Transverse colon (tissue), 4 donors: ENCODE results near the gene TNS1. TPM values are rescaled to one million over a fixed set of nuclear protein-coding genes. Genes with fewer than 3 reads are reported as not detected.

Source experiments
- DNase-seq: peaks from one replicate; pipeline ENCODE4 v3.0.0-alpha.2; 2019
- H3K27ac ChIP-seq, 4 donors: fragments of 200-600 bp; sonication (generic); 2 replicates each; pipeline ENCODE4 v1.5.1; 2016 to 2018; ENCODE audit warnings: inconsistent platforms in 4 of 4
- H3K27me3 ChIP-seq: fragments of 200-600 bp; sonication (generic); 2 replicates; pipeline ENCODE4 v1.5.1; 2017; ENCODE audit warnings: inconsistent platforms
- H3K36me3 ChIP-seq, 4 donors: fragments of 200-600 bp; sonication (generic); 2 replicates each; pipeline ENCODE4 v1.5.1; 2017 to 2019; ENCODE audit warnings: inconsistent platforms in 4 of 4
- H3K4me1 ChIP-seq, 4 donors: fragments of 200-600 bp; sonication (generic); 2 replicates each; pipeline ENCODE4 v1.5.1; 2017 to 2020; ENCODE audit warnings: inconsistent platforms in 4 of 4
- H3K4me3 ChIP-seq, 4 donors: fragments of 200-600 bp; sonication (generic); 1 replicate in 1 of 4; 2 replicates in 3 of 4; pipeline versions ENCODE4 v1.5.1 to v1.6.1; 2017 to 2019; ENCODE audit warnings: inconsistent platforms in 4 of 4
- H3K9me3 ChIP-seq, 2 donors: fragments of 200-600 bp; sonication (generic); 2 replicates each; pipeline ENCODE4 v1.5.1; 2017 to 2019; ENCODE audit warnings: inconsistent platforms in 2 of 2
- EP300 ChIP-seq: sonication (generic); formaldehyde crosslinking; IDR thresholded peaks from one replicate; pipeline ENCODE4 v1.6.1; 2017; ENCODE audit warnings: antibody characterized with exemption, low read depth
- POLR2A ChIP-seq: fragments of 450-650 bp; IDR thresholded peaks from one replicate; pipeline ENCODE4 v1.6.1; 2016; ENCODE audit warnings: antibody characterized with exemption, mild to moderate bottlenecking, moderate library complexity
- POLR2AphosphoS5 ChIP-seq, 3 donors: sonication (generic); formaldehyde crosslinking; IDR thresholded peaks; one replicate each; pipeline ENCODE4 v1.6.1; 2016; ENCODE audit warnings: antibody characterized with exemption in 3 of 3
- WGBS, 2 donors: methylation state at CpG; one replicate each; pipeline ENCODE4 v1.1.5; 2018; ENCODE audit warnings: low coverage in 1 of 2; 5-methylcytosine and 5-hydroxymethylcytosine counted together
- in situ Hi-C, 4 donors: fragments of 200-750 bp; cut with MboI; loops; one replicate each; pipeline versions ENCODE4 v1.15.0 to v1.15.1; 2017; ENCODE audit warnings: low sequenced_read_pairs in 3 of 4, low pct_ligation_motif_present in 1 of 4, low pct_unique_long_range_greater_than_20kb in 1 of 4
- intact Hi-C: fragments of 100-400 bp; cut with DNase I; formaldehyde crosslinking; loops from one replicate; pipeline ENCODE4 v1.15.1; 2023; ENCODE audit warnings: low total_unique reads
- total RNA-seq, 4 donors: library from RNA; depleted of rRNA; stranded (reverse); fragments of >200 nt; gene quantifications; one replicate each; pipeline ENCODE4 v1.1.0, GENCODE V29; 2016
- TF ChIP-seq, protein P1 (sequence below), 5 experiments: fragments of 200-600 bp in 3 of 5; fragments of 450-650 bp in 2 of 5; sonication (generic) in 3 of 5; IDR thresholded peaks; 1 replicate in 2 of 5; 2 replicates in 3 of 5; pipeline ENCODE4 v1.5.1; 2016 to 2017; ENCODE audit warnings: antibody characterized with exemption in 5 of 5, inconsistent platforms in 3 of 5, mild to moderate bottlenecking in 2 of 5, moderate library complexity in 1 of 5

TNS1 gene
- total RNA-seq, 4 donors from 2014 or later: 101 to 487 (median 231) TPM

DNA sequence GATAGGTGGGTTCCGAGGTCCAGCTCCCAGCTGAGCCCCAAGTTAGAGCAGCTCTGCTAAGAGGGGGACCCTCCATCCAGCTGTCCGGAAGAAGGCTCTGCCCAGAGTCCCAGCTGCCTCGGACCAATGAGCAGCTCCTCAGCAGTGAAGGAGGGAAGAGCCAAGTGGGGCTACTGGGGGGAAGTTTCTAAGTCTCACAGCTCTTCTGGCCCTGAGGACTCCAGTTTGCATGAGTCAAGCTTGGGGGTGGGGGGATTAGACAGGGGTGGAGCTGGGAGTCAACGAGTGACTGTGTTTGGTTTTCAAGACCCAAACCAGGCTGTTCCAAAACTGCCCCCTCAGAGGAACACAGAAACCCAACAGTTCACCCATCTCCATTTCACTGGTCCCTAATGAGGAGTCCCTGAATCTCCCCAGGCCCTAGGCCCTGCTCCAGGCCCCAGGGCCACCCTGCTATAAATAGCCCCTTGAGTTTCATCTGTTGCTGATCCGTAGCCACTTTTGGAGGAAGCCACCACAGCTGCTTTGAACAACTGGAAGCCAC, 100.9 kb downstream of the TNS1 start:
- no peak for TF ChIP-seq POLR2A
- peak in 1 of 3 donors; percentile 6 for TF ChIP-seq POLR2AphosphoS5 (IDR thresholded peaks at IDR 0.05)
- Histone ChIP-seq H3K4me3 (no peak overlapping the region), H3K27ac (peak overlapping the region; percentile 85 to 95 (median 89)), H3K36me3 (no peaks in the 10 kb centered on the region), H3K27me3 (no peaks in the 10 kb centered on the region), H3K9me3 (no peaks in the 10 kb centered on the region), H3K4me1 (peaks cover 43 to 86% (median 69%) of the 10 kb centered on the region in 4 donors)
- in situ Hi-C loops: loop anchor here in 1 of 4 donors (10.0 kb wide), 1 partner anchor 83 kb away; no protein-coding TSS in a partner anchor
- no peak for DNase-seq
- intact Hi-C loops: loop anchor here (2.0 kb wide), 1 partner anchor 21 kb away; no protein-coding TSS in a partner anchor
- 37 to 60% methylated on average over 2 to 5 of the region's 5 CpGs for WGBS, 2 donors

DNA sequence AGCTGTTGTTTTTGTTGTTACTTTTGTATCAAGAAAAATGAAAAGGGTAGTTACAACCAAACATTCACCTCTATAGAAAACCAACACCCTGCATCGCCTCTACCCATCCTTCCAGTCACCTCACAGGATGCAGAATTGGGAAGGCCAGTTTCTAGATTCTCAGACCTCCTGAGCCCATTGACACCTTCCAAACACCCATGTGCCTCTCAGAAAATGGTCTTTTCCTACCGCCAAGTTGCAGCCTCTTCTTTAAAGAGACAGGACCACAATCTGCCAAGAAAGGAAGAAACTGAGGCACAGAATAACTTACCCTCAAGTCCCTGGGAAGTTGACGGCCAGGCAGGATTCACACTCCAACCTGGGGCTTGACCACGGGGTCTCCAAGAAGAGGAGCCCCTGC, 101.4 kb downstream of the TNS1 start:
- intact Hi-C loops: no loop called here
- Histone ChIP-seq H3K4me3 (no peak overlapping the region), H3K27ac (peak overlapping the region; percentile 85 to 95 (median 89)), H3K4me1 (peaks cover 39 to 81% (median 66%) of the 10 kb centered on the region in 4 donors), H3K36me3 (no peaks in the 10 kb centered on the region), H3K9me3 (no peaks in the 10 kb centered on the region), H3K27me3 (no peaks in the 10 kb centered on the region)
- TF ChIP-seq POLR2A: no peak
- no peak for TF ChIP-seq POLR2AphosphoS5 (IDR thresholded peaks at IDR 0.05)
- TF ChIP-seq, protein P1, sequence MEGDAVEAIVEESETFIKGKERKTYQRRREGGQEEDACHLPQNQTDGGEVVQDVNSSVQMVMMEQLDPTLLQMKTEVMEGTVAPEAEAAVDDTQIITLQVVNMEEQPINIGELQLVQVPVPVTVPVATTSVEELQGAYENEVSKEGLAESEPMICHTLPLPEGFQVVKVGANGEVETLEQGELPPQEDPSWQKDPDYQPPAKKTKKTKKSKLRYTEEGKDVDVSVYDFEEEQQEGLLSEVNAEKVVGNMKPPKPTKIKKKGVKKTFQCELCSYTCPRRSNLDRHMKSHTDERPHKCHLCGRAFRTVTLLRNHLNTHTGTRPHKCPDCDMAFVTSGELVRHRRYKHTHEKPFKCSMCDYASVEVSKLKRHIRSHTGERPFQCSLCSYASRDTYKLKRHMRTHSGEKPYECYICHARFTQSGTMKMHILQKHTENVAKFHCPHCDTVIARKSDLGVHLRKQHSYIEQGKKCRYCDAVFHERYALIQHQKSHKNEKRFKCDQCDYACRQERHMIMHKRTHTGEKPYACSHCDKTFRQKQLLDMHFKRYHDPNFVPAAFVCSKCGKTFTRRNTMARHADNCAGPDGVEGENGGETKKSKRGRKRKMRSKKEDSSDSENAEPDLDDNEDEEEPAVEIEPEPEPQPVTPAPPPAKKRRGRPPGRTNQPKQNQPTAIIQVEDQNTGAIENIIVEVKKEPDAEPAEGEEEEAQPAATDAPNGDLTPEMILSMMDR (IDR thresholded peaks at IDR 0.05): no peak
- WGBS, 2 donors: 70 to 84% methylated on average over 2 to 4 of the region's 4 CpGs
- in situ Hi-C loops: loop anchor here in 1 of 4 donors (10.0 kb wide), 1 partner anchor 83 kb away; no protein-coding TSS in a partner anchor
- DNase-seq: no peak

DNA sequence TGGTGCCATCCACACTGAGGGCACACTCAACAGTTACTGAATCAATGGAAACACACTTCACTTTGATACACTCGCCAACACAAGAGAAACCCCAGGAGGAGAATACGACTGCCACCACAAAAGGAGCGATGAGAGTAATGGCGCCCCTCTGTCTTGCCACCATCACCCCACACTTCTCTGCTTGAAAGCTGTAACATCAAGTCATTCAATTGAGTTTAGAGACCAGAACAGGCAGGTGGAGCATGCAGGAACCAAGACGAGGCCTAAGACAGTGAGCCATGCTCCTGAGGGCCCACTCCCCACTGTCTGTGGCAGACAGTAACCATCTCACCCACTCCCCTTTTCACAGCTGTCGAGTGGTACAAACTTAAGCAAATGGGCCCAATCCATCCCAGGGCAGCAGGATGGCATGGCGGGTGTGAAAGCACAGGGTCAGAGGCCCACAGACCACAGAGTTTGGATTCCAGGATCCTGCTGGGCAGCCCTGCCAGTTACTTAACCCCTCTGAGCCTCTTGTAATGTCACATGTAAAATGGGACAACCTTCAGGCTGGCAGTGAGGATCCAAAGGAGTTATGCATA, 101.9 kb downstream of the TNS1 start:
- Histone ChIP-seq H3K4me3 (no peak overlapping the region), H3K27ac (peak overlapping the region; percentile 85 to 95 (median 89)), H3K9me3 (no peaks in the 10 kb centered on the region), H3K4me1 (peaks cover 33 to 76% (median 64%) of the 10 kb centered on the region in 4 donors), H3K27me3 (no peaks in the 10 kb centered on the region), H3K36me3 (no peaks in the 10 kb centered on the region)
- DNase-seq: no peak
- intact Hi-C loops (no loop called here), in situ Hi-C loops (loop anchor here in 1 of 4 donors (10.0 kb wide), 1 partner anchor 84 kb away; no protein-coding TSS in a partner anchor)
- TF ChIP-seq POLR2A (no peak), POLR2AphosphoS5 (IDR thresholded peaks at IDR 0.05) (no peak), EP300 (no peak)
- TF ChIP-seq, protein P1 (IDR thresholded peaks at IDR 0.05): no peak
- 89% methylated on average over 6 to 7 of the region's 7 CpGs for WGBS, 2 donors

DNA sequence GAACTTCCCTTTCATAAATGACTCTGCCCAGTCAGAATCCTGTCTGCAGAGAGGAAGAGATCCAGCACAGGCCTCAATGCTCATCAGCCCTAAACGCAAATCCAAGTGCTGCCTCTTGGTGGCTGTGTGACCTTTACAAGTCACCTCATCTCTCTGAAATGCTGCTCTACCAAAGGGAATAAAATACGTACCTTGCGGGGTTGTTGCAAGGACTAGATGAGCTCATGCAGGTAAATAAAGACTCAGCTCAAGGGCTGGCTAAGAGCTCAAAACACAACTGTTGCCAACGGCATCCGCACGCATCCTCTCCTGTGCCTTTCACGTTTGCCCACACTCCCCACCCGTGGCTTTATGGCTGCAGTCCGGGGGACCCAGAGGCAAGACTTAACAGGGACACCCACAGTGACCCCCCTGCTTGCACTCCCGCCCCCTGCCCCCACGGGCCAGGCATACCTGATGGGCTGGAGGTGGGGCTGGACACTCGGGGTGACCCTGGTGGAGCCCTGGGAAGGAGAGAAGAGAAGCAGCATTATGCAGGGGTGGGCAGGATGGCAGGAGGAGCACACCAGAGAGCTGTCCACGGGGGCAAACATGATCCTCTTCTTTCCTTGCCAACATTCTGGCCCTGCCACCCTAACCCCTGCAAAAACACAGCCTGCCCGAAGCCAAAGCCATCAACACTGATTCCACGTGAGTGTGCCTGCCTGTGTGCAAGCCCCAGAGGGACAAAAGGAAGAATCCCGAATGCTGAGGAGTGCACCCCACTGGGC, 102.6 kb downstream of the TNS1 start:
- in situ Hi-C loops: loop anchor here in 1 of 4 donors (10.0 kb wide), 1 partner anchor 85 kb away; no protein-coding TSS in a partner anchor
- no peak for TF ChIP-seq EP300
- Histone ChIP-seq H3K27me3 (no peaks in the 10 kb centered on the region), H3K4me3 (no peak overlapping the region), H3K9me3 (no peaks in the 10 kb centered on the region), H3K27ac (peak overlapping the region; percentile 85 to 95 (median 89)), H3K4me1 (peaks cover 27 to 69% (median 57%) of the 10 kb centered on the region in 4 donors), H3K36me3 (peaks cover 0 to 2% (median 0%) of the 10 kb centered on the region in 4 donors)
- no peak for DNase-seq
- WGBS, 2 donors: 66% methylated on average over 16 of the region's 16 CpGs; no CpG with 5 or more reads in 1 of the 2 donors
- intact Hi-C loops: no loop called here
